CD14-positive monocyte (primary cell): ENCODE measurements around the gene ARAP2. TPM values are rescaled to one million over a fixed set of nuclear protein-coding genes. Genes with fewer than 3 reads are reported as not detected.

Experiments used
- DNase-seq, 3 donors: peaks; one replicate each; pipeline ENCODE4 v3.0.0-alpha.2; 2011 to 2022
- H2AFZ ChIP-seq: 2 replicates; pipeline ENCODE4 v1.6.0; 2012; ENCODE audit warnings: mild to moderate bottlenecking, low read depth, low read length, inconsistent platforms; ENCODE audit not compliant: insufficient read depth, poor library complexity, severe bottlenecking
- H3K27ac ChIP-seq, 2 donors: 1 replicate in 1 of 2; 2 replicates in 1 of 2; pipeline ENCODE4 v1.5.1; 2012 to 2013; ENCODE audit warnings: low read length in 2 of 2, control low read depth in 1 of 2, inconsistent platforms in 1 of 2, low read depth in 1 of 2, mild to moderate bottlenecking in 1 of 2
- H3K27me3 ChIP-seq, 2 donors: one replicate each; pipeline versions ENCODE4 v1.6.0 to v1.6.1; 2011 to 2013; ENCODE audit warnings: low read length in 2 of 2; ENCODE audit not compliant: control insufficient read depth in 2 of 2, insufficient read depth in 2 of 2
- H3K36me3 ChIP-seq, 2 donors: replicated peaks in 1 of 2; 1 replicate in 1 of 2; 2 replicates in 1 of 2; pipeline versions ENCODE4 v1.5.1 to v1.6.1; 2012 to 2013; ENCODE audit warnings: low read length in 2 of 2, control low read depth in 1 of 2, inconsistent platforms in 1 of 2, mild to moderate bottlenecking in 1 of 2; ENCODE audit not compliant: insufficient read depth in 2 of 2, control insufficient read depth in 1 of 2
- H3K4me1 ChIP-seq, 2 donors: 1 replicate in 1 of 2; 2 replicates in 1 of 2; pipeline versions ENCODE4 v1.5.1 to v1.6.1; 2012 to 2013; ENCODE audit warnings: low read length in 2 of 2, control low read depth in 1 of 2, inconsistent platforms in 1 of 2, mild to moderate bottlenecking in 1 of 2, moderate library complexity in 1 of 2; ENCODE audit not compliant: insufficient read depth in 2 of 2, control insufficient read depth in 1 of 2
- H3K4me2 ChIP-seq: replicated peaks from 2 replicates; pipeline ENCODE3; 2012; ENCODE audit warnings: low read length, moderate library complexity, mild to moderate bottlenecking; ENCODE audit not compliant: poor library complexity, severe bottlenecking; ENCODE audit errors: extremely low read depth
- H3K4me3 ChIP-seq, 3 experiments: fragments of 200-600 bp in 1 of 3; sonication (generic) in 1 of 3; replicated peaks in 1 of 3; 1 replicate in 2 of 3; 2 replicates in 1 of 3; pipeline ENCODE4 v1.5.1; 2011 to 2013; ENCODE audit warnings: low read length in 3 of 3, mild to moderate bottlenecking in 3 of 3, control low read depth in 2 of 3, low read depth in 2 of 3, inconsistent platforms in 1 of 3, moderate library complexity in 1 of 3
- H3K79me2 ChIP-seq: 2 replicates; pipeline ENCODE4 v1.6.0; 2012; ENCODE audit warnings: mild to moderate bottlenecking, control low read depth, inconsistent platforms, low read length, moderate library complexity; ENCODE audit not compliant: insufficient read depth
- H3K9ac ChIP-seq: 2 replicates; pipeline ENCODE4 v1.6.0; 2017; ENCODE audit warnings: low read length, mild to moderate bottlenecking; ENCODE audit not compliant: insufficient read depth, poor library complexity, severe bottlenecking
- H3K9me3 ChIP-seq, 2 donors: replicated peaks in 1 of 2; 1 replicate in 1 of 2; 2 replicates in 1 of 2; pipeline versions ENCODE4 v1.5.1 to v1.6.1; 2012 to 2013; ENCODE audit warnings: low read length in 2 of 2, control low read depth in 1 of 2; ENCODE audit not compliant: control insufficient read depth in 1 of 2, insufficient read depth in 1 of 2
- H4K20me1 ChIP-seq: 2 replicates; pipeline ENCODE4 v1.6.0; 2012; ENCODE audit warnings: mild to moderate bottlenecking, low read length, control low read depth, moderate library complexity; ENCODE audit not compliant: insufficient read depth
- H3K27ac Mint-ChIP-seq, 7 donors: one replicate each; pipeline ENCODE4 v1.8.0; 2020; ENCODE audit warnings: mild to moderate bottlenecking in 7 of 7, mixed read lengths in 7 of 7, moderate library complexity in 6 of 7, inconsistent platforms in 2 of 7
- H3K27me3 Mint-ChIP-seq, 3 donors: one replicate each; pipeline ENCODE4 v1.8.0; 2021 to 2022; ENCODE audit warnings: low read depth in 3 of 3, mild to moderate bottlenecking in 3 of 3, mixed read lengths in 3 of 3, moderate library complexity in 3 of 3, inconsistent platforms in 1 of 3
- H3K36me3 Mint-ChIP-seq, 2 donors: one replicate each; pipeline ENCODE4 v1.8.0; 2020; ENCODE audit warnings: mixed read lengths in 2 of 2, inconsistent platforms in 1 of 2, mild to moderate bottlenecking in 1 of 2
- H3K4me1 Mint-ChIP-seq: one replicate; pipeline ENCODE4 v1.8.0; 2020; ENCODE audit warnings: mild to moderate bottlenecking, mixed read lengths
- H3K4me3 Mint-ChIP-seq, 2 donors: one replicate each; pipeline ENCODE4 v1.8.0; 2020; ENCODE audit warnings: mild to moderate bottlenecking in 2 of 2, mixed read lengths in 2 of 2, moderate library complexity in 1 of 2
- H3K9me3 Mint-ChIP-seq, 7 donors: one replicate each; pipeline ENCODE4 v1.8.0; 2020 to 2022; ENCODE audit warnings: mixed read lengths in 7 of 7, mild to moderate bottlenecking in 6 of 7, moderate library complexity in 6 of 7, inconsistent platforms in 2 of 7
- CTCF ChIP-seq: fragments of 200-600 bp; IDR thresholded peaks from one replicate; pipeline ENCODE4 v1.8.0; 2022; ENCODE audit warnings: antibody characterized with exemption, mild to moderate bottlenecking
- WGBS: methylation state at CpG from one replicate; pipeline ENCODE4 v1.1.5; 2013; ENCODE audit warnings: missing lambda C conversion rate; ENCODE audit not compliant: insufficient coverage; 5-methylcytosine and 5-hydroxymethylcytosine counted together
- intact Hi-C, 2 donors: fragments of 100-400 bp; cut with micrococcal nuclease; formaldehyde crosslinking; loops; one replicate each; pipeline versions ENCODE4 v1.15.0 to v1.15.1; 2023
- polyA plus RNA-seq, 3 donors: library from polyadenylated mRNA; depleted of rRNA in 1 of 3; unstranded in 2 of 3; stranded (reverse) in 1 of 3; fragments of 300-500 nt in 2 of 3; fragments of >200 nt in 1 of 3; fragmentation: Illumina TruSeq in 2 of 3; gene quantifications; 1 replicate in 2 of 3; 2 replicates in 1 of 3; pipeline ENCODE4 v1.2.3, GENCODE V29; 2012 to 2021

ARAP2 gene
- polyA plus RNA-seq, 3 donors = 4.6 to 17.7 (median 5.6) TPM

GRCh38 chr4:36067116-36067515, 177.2 kb downstream of the ARAP2 start:
- no peak overlapping the region for H3K27ac Mint-ChIP-seq
- Histone ChIP-seq H3K9ac (no peak overlapping the region), H3K4me1 (no peaks in the 10 kb centered on the region), H4K20me1 (no peaks in the 10 kb centered on the region), H2AFZ (no peak overlapping the region), H3K9me3 (no peaks in the 10 kb centered on the region), H3K79me2 (no peaks in the 10 kb centered on the region), H3K4me2 (no peak overlapping the region), H3K27me3 (no peaks in the 10 kb centered on the region), H3K4me3 (no peak overlapping the region), H3K36me3 (peaks cover 34 to 63% of the 10 kb centered on the region in 2 donors), H3K27ac (no peak overlapping the region)
- H3K36me3 Mint-ChIP-seq = peaks cover 36 to 51% of the 10 kb centered on the region in 2 donors
- no peaks in the 10 kb centered on the region for H3K27me3 Mint-ChIP-seq
- H3K4me1 Mint-ChIP-seq = peaks cover 5% of the 10 kb centered on the region
- H3K9me3 Mint-ChIP-seq = peaks cover 0 to 1% (median 0%) of the 10 kb centered on the region in 7 donors
- intact Hi-C loops = no loop called here
- WGBS = no CpG with 5 or more reads among the region's 2 CpGs
- DNase-seq = no peak
- TF ChIP-seq CTCF = no peak
- H3K4me3 Mint-ChIP-seq = no peak overlapping the region

- no peaks in the 10 kb centered on the region for H3K27me3 Mint-ChIP-seq
- peaks cover 29 to 52% of the 10 kb centered on the region in 2 donors for H3K36me3 ChIP-seq
- no peaks in the 10 kb centered on the region for H3K79me2 ChIP-seq
- H2AFZ ChIP-seq = no peak overlapping the region
- H3K9me3 Mint-ChIP-seq = peaks cover 0 to 3% (median 0%) of the 10 kb centered on the region in 7 donors
- no peak overlapping the region for H3K4me3 ChIP-seq
- H3K4me1 ChIP-seq = no peaks in the 10 kb centered on the region
- peaks cover 12% of the 10 kb centered on the region for H3K4me1 Mint-ChIP-seq
- no peaks in the 10 kb centered on the region for H3K9me3 ChIP-seq
- DNase-seq = no peak
- H3K27ac Mint-ChIP-seq = no peak overlapping the region
- no peak overlapping the region for H3K27ac ChIP-seq
- no peak overlapping the region for H3K9ac ChIP-seq
- no peak overlapping the region for H3K4me2 ChIP-seq
- no CpG with 5 or more reads among the region's 1 CpG for WGBS
- no peak for TF ChIP-seq CTCF
- no peak overlapping the region for H3K4me3 Mint-ChIP-seq
- H3K36me3 Mint-ChIP-seq = peaks cover 31 to 44% of the 10 kb centered on the region in 2 donors
- H4K20me1 ChIP-seq = no peaks in the 10 kb centered on the region
- intact Hi-C loops = no loop called here
- H3K27me3 ChIP-seq = no peaks in the 10 kb centered on the region
Observed at GRCh38 chr4:36065274-36065871, 178.9 kb downstream of the ARAP2 start.
